ENCODE results near the gene DPP6.
"Not testable (repeated sequence)": the region's sequence is repeated elsewhere in the genome, so short reads cannot be mapped to it uniquely, and the experiment has no call there.

The DPP6 gene

GRCh38 chr7:154919344-154920225 is 867.4 kb downstream of the DPP6 start:
- DNase-seq: no peak

- not testable (repeated sequence) for DNase-seq
Observed at GRCh38 chr7:154922472-154922871, 870.3 kb downstream of the DPP6 start.

- DNase-seq: peak; percentile 84
Observed at GRCh38 chr7:154927624-154928125, 875.5 kb downstream of the DPP6 start.

- DNase-seq: peak; percentile 98
Observed at GRCh38 chr7:154928136-154929005, 876.2 kb downstream of the DPP6 start.

- no peak for DNase-seq
Observed at GRCh38 chr7:154929006-154929726, 877.0 kb downstream of the DPP6 start.

- no peak for DNase-seq
Observed at GRCh38 chr7:154931906-154932305, 879.7 kb downstream of the DPP6 start.

GRCh38 chr7:154934353-154934952 is 882.3 kb downstream of the DPP6 start:
- DNase-seq: not testable (repeated sequence)

GRCh38 chr7:154937837-154938236 is 885.6 kb downstream of the DPP6 start:
- DNase-seq: no peak

GRCh38 chr7:154942691-154943090 is 890.5 kb downstream of the DPP6 start:
- no peak for DNase-seq
